Measurements from ENCODE around the gene CNTNAP4. TPM values are rescaled to one million over a fixed set of nuclear protein-coding genes. Genes with fewer than 3 reads are reported as not detected.

Gene CNTNAP4
- total RNA-seq, 1 experiment from 2014 or later = not detected

DNA sequence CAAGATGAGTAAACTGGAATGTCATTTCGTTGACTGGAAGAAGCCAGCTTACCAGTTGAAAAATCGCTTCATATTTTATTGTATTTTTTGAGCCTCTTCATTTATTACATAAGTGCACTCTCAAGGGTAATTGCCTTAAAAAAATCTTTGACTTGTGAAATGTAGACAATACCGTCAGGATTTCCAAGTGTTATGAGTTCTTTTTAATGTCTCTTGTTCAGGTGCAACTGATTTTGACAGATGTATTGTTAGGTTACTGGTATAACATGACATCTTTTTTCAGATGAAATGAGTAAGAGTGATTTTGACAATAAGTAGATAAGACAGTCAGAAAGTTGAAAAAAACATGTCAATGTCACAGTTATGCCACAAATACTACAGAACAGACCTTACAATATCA lies 169.1 kb downstream of the CNTNAP4 start:
- Mint-ChIP-seq H3K27me3 (ENCODE audit: low read depth) (peaks cover 17% of the 10 kb centered on the region), H3K36me3 (ENCODE audit: insufficient read depth in 1 of 3, low read depth in 3 of 3) (no peaks in the 10 kb centered on the region), H3K4me3 (no peak overlapping the region), H3K27ac (no peak overlapping the region), H3K9me3 (no peaks in the 10 kb centered on the region), H3K4me1 (no peaks in the 10 kb centered on the region)
- no peak overlapping the region for H4K5ac ChIP-seq (ENCODE audit: insufficient read length, low read depth, low read length)
- no peaks in the 10 kb centered on the region for H4K20me1 ChIP-seq (ENCODE audit: control insufficient read depth, insufficient read depth, insufficient read length)
- no peak overlapping the region for H2BK20ac ChIP-seq (ENCODE audit: low read depth, low read length, poor library complexity, severe bottlenecking)
- no peak overlapping the region for H3K27ac ChIP-seq (ENCODE audit: insufficient read length, low read depth, low read length)
- H2AK5ac ChIP-seq (ENCODE audit: insufficient read length, low read length) = no peak overlapping the region
- no peaks in the 10 kb centered on the region for H3K23me2 ChIP-seq (ENCODE audit: insufficient read length, low read depth, low read length, poor library complexity, severe bottlenecking)
- no peak overlapping the region for H4K91ac ChIP-seq (ENCODE audit: insufficient read length, low read depth, low read length)
- H3K14ac ChIP-seq (ENCODE audit: insufficient read depth, low read length) = no peak overlapping the region
- H2BK15ac ChIP-seq (ENCODE audit: low read depth, low read length) = no peak overlapping the region
- no peak overlapping the region for H2BK5ac ChIP-seq (ENCODE audit: insufficient read length, low read length)
- H3K9me3 ChIP-seq (ENCODE audit: control insufficient read depth, low read depth, low read length) = no peaks in the 10 kb centered on the region
- H3K18ac ChIP-seq (ENCODE audit: insufficient read length, low read depth, low read length) = no peak overlapping the region
- H3K56ac ChIP-seq (ENCODE audit: insufficient read length, low read depth, low read length) = no peak overlapping the region
- H3K79me2 ChIP-seq (ENCODE audit: insufficient read depth, low read length) = no peaks in the 10 kb centered on the region
- H2BK12ac ChIP-seq (ENCODE audit: insufficient read length, low read depth, low read length) = no peak overlapping the region
- WGBS (ENCODE audit: extremely low coverage, insufficient read length, low lambda C conversion rate) = no CpG with 5 or more reads among the region's 3 CpGs
- no peaks in the 10 kb centered on the region for H3K27me3 ChIP-seq (ENCODE audit: insufficient read depth, low read length)
- no peak for TF ChIP-seq CTCF (conservative IDR thresholded peaks at IDR 0.05)
- H3K23ac ChIP-seq (ENCODE audit: insufficient read length, low read depth, low read length) = no peak overlapping the region
- H3K9ac ChIP-seq (ENCODE audit: extremely low read depth, insufficient read length, low read length) = no peak overlapping the region
- no peak overlapping the region for H3K4ac ChIP-seq (ENCODE audit: low read depth, low read length)
- H3T11ph ChIP-seq (ENCODE audit: low read length) = no peak overlapping the region
- no peak overlapping the region for H2BK120ac ChIP-seq (ENCODE audit: low read depth, low read length, poor library complexity, severe bottlenecking)
- H2AFZ ChIP-seq (ENCODE audit: low read length) = no peak overlapping the region
- H3K79me1 ChIP-seq (ENCODE audit: insufficient read depth, low read depth, low read length, poor library complexity, severe bottlenecking) = no peaks in the 10 kb centered on the region
- H3K4me1 ChIP-seq (ENCODE audit: insufficient read depth, low read length) = no peaks in the 10 kb centered on the region
- H4K8ac ChIP-seq (replicated peaks; ENCODE audit: insufficient read length, low read depth, low read length) = no peak overlapping the region
- H3K4me2 ChIP-seq (ENCODE audit: insufficient read depth, insufficient read length, low read length) = no peak overlapping the region
- no peak for DNase-seq

All from H9 (cell line).